Tibial nerve (tissue), 4 donors: ENCODE measurements around the gene SLC25A15.

Experiments
- CTCF ChIP-seq, 5 experiments: fragments of 200-600 bp in 3 of 5; fragments of 450-650 bp in 2 of 5; sonication (generic) in 3 of 5; IDR thresholded peaks; one replicate each; pipeline ENCODE4 v1.5.1; 2016 to 2019; ENCODE audit warnings: antibody characterized with exemption in 5 of 5, mild to moderate bottlenecking in 3 of 5, moderate library complexity in 2 of 5
- EP300 ChIP-seq, 2 donors: sonication (generic); formaldehyde crosslinking; IDR thresholded peaks; one replicate each; pipeline ENCODE4 v1.6.1; 2017; ENCODE audit warnings: antibody characterized with exemption in 2 of 2, mild to moderate bottlenecking in 1 of 2

DNA sequence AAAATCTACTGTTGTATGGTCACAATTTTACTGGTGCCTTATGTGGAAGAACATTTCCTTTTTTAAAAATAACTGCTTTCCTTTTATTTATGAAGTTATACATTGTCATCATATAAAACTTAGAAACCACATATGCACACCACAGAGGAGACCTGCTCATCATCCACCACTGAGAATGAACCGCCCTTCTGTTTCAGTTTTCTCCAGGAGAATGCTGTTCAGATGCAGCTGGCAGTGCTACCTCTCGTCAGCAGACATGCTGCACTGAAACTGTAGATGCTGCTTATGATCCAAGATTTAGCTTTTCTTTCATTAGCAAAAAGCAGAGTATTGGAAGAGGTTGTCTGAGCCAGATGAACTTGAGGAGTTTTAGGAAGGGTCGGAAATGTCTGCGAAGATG lies 10.1 kb downstream of the SLC25A15 start:
- TF ChIP-seq EP300 (IDR thresholded peaks at IDR 0.05): no peak
- TF ChIP-seq CTCF (IDR thresholded peaks at IDR 0.05): no peak
